NCI-H1092 treated with DMSO at 0.1 percent for 48 hours (cell line): ENCODE measurements around the gene KIAA1755.

ENCODE experiments used
- DNase-seq: peaks from one replicate; lab custom pipeline; 2025; lab: John Stamatoyannopoulos, UW

KIAA1755 gene

DNA sequence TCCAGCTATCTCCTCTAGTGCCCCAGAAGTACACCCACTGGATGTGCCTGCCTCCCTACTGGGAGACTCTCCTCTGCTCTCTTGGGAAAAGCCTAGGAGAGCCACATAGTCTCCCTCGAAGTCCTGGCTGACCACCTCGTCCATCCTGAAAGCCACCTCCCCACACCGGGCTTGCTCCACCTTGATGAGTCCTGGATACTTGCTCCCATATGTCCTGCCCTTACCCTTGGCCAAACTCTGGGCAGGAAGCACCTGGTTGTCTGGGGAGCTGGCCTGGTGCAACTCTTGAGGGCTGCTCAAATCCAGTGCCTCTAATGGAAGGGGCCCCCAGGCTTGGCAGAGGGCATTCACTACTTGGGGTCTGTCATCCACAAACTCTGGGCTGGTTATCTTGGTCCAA lies 19.3 kb downstream of the KIAA1755 start:
- DNase-seq, result no peak

DNA sequence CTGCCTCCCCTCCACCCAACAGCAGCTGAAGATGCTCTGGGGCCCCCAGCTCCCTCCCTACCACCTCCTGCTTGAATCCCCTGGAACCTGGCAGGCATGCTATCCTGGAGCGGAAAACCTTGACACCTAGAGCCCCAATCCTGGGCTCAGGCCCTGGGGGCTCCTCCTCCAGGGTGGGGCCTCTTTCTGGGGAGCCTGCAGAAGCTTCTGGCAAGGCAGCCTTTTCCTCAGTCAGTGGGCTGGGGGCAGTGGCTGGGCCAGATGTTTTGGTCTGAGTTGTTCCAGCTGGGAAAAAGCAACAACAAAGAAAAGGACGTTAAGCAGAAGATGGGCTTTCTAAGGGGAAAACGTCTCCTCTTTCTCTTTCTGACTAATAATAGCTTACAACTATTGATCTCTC lies 21.1 kb downstream of the KIAA1755 start:
- no peak for DNase-seq

DNA sequence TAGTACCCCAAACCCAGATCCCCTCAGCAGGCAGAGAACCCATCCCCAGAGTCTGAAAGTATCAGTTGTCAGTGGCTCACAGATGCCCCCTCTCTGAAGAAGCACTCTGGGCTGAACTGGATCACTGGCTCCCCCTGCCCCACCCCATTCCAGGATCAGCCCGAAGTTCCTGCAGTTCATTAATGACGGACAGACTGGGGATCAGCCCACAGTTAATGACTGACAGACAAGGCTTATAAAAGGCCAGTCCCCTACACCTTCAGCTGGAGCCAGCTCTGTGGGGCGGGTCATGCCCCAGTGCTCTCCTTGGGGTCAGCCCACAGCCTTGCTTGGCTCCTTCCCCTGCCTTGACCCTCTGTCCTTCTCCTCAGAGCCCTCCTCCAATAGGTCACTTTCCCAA lies 21.7 kb downstream of the KIAA1755 start:
- no peak for DNase-seq

DNA sequence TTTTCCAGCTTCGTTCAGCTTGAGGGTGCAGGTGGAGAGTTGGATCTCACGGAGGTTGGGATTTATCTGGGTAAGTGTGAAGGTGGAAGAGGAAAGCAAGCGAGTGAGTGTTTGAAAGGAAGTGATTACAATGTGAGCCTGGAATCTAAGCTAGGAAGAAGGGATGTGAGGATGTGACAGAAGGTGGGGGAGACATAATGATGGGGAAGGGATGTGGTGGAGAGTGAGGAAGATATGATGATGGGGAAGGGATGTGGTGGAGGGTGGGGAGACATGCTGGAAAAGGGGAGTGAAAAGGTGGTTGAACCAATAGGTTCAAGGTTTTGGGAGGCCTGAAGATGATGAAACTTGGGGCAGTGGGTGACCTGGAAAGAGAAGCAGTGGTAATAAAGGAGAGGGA lies 23.2 kb downstream of the KIAA1755 start:
- no peak for DNase-seq

DNA sequence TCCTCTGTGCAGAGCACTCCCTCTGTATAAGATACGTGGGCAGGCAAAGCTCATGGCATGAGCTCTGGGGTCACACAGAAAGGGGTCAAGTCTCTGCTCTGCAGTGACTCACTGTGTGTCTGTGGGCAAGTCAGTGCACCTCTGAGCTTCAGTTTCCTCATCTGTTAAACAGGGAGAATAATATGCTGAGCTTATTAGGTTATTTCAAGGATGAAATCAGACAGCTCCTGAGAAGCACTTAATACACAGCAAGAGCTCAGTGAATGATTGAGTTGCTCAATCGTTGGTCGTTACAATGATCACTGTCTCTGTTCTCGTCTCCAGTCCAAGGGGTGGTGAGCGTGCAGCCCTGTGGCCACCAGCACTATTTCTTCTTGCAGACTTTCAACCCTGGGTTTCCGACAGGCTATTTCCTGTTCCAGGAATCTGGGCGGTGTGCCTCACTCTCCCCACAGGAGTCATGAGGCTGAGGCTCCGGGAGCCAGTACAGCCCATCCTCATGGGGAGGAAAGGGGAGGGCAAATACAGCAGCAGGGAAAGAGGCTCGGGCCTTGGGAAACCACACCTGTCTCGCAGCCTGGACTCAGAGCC lies 28.9 kb downstream of the KIAA1755 start:
- DNase-seq, result no peak

DNA sequence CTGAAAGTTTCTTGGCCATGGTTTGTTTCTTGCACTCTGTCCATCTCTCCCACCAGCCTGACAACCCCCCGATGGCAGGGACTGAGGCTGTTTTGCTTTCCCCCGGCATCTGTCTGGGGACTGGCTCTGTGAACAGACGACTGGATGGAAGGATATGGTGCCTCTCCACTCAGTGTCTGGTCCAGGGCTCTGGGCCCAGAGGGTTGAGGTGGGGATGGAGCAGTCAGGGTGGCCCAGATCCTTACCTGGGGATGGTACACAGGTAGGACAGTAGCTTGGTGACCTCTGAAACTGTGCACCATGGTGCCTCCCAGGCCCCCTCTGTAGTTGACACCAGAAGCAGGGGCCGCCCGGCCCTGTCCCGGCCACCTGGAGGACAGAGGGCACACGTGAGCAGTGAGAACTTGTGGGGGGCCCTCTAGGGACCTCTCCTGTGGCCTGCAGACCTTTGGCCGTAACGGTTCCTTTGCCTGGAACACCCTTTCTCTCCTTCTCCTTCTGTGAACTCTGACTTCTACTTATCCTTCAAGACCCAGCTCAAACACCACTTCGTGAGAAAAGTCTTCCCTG lies 29.5 kb downstream of the KIAA1755 start:
- no peak for DNase-seq

DNA sequence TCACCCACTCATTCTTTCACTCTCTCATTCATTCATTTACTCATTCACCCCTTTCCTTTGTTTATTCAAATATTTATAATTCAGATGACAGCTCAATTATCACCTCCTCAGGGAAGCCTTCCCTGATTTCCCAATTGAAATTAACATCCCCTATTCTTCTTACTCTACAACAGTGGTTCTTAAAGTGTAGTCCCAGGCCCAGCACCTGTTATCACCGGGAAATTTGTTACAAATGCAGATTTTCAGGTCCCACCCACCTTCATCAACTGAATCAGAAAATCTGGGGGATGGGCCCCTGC lies 30.3 kb downstream of the KIAA1755 start:
- DNase-seq, result no peak

DNA sequence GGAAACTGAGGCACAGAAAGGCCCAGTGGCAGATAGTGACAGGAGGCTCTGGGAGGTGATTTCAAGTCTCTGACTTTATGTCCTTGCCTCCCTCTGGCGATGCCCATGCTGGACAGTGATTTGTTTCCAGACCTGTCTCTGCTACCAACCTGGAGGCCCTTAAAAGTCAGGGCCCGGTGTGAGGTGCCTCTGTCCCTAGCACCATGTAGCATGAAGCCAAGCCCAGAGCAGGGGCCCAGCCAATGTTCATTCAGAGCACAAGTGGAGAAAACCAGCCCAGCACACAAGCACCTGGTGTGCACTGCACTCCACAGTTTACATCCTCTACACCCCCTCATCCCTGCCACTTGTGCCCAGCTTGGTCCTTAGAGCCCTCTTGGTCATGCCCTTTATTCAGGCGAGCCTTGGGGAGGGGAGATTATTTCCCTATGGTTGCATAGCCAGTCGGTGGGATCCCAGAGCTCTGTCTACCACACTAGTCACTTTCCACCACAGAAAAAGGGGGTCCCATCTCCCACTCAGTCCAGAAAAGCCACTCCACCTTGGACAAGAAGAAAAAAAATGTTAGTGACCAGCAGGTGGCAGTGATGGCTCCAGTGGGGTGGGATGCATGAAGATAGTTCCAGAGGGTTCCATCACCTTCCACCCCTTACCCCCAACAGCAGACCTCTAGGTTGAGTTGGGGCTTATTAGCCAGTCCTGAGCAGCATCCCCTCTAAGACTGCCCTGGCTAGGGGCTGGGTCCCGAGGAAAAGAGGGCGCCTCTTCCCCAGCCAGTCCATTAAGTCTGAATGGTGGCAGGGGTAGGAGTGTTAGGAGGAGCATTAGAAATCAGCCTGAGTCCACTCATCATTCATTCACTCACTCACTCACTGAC lies 30.9 kb downstream of the KIAA1755 start:
- DNase-seq, result peak; percentile 3

DNA sequence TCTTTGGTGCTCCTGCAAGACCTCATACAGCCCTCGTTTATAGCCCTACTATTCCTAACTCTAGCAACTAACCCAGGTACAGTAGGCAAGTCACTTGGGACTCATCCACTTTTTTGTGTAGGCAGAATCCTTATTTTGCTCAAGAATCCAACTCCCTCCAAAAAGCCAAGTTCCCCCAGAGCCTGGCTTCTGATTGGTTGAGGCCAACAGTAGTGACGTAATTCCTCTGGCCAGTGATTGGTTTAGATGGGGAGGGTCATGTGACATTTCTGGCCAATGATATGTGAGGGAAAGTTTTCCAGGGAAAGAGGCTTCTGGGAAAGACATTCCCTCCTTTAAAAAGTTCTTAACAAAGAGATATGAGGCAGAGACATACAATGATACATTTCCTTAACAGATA lies 32.1 kb downstream of the KIAA1755 start:
- no peak for DNase-seq

DNA sequence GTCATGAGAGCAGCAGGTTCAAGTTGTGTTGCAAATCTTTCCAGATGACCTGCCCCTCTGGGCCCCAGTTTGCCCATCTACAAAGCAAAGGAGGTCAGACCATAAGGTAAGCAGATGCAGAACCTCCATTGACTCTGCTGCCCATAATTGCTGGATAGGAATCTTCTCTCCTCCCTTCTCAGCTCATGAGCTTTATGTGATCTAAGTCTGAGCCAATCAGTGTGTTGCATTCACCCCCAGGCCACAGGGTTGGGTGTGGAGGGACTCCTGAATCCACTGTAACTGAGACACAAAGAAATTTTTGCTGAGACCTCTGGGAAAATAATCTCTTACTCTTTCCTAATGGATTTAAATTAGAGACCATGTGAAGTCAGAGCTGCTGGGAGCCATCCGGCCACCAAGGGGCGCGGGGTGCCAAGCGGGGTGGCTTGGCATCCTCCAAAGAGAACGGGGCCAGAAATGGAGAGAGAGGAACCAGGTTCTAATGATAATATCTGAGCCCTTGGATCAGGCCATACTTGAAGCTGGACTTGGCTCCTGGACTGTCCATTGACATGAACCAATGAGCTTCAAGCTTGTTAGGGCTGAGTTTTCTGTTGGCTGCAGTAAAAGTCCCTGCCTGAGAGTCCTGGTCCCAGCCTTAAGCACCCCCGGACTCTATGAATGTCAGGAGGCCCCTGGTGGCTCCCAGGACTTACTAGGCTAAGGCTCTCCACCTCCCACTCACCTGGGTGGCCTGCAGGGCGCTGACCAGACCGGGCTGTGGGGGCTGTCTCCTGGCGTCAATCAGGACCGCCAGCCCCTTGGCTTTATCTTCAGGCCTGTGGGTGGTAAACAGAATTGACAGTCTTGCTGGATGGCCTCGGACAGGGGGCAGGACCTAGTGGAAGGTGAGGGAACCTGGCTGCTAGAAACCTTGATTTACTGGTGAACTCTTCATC lies 32.8 kb downstream of the KIAA1755 start:
- no peak for DNase-seq

DNA sequence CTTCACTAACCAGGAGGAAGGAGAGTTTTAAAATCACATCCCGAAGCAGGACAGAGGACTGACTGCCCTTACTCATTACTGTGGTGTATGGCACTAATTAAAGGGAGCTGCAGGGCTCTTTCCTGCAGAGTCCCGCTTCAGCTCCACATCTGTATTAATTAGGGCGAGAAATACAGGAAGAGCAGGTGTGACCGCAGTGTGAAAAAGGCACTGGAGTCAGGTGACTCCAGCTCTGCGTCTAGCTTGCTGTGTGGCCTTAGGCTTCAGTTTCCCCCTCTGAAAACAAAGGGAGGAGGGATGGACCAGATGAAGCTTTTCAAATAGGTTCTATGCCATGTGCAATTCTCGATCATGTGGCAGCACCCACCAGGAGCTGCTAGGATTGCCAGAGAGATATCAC lies 34.0 kb downstream of the KIAA1755 start:
- no peak for DNase-seq

DNA sequence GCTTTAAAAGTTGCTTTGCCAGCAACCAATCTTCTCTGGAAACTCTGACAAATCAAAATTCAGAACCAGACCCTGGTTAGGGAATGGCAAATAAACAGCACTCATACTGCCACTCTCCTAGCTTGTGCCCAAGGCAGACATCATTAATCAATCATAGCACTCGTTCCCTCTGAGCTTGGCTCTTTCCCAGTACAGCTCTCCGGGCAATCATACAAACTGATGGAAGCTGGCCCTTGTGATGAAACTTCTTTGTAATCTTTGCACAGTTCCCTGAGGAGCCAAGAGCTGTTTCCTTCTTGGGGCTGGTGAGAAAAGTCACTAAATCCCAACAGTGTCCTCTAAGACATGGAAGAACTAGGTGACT lies 34.7 kb downstream of the KIAA1755 start:
- no peak for DNase-seq

DNA sequence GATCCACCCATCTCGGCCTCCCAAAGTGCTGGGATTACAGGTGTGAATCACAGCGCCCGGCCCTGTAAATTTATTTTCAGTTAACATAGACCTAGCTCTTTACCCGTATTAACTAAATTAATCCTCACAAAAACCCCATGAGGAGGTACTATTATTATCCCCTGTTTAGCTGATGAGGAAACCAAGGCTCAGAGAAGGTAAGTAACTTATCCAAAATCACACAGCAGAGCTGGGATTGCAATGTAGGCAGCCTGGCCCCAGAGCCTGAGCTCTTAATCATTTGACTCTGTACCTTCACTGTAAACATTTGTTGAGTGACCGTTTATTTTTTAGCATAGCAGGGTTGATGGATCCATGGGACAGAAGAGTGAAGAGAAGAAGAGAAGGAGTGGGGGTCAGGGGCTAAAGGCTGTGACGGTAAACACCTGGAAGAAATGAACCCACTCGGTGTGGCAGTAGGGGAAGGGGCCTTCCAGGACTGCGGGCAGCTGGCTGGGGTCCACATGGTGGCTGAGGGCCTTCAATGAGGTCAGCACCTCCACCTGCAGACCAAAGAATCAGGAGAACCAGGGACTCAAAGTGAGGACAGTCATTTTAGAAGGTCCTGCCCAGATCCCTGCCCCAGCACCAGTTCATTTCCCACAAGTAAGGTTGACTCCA lies 35.2 kb downstream of the KIAA1755 start:
- no peak for DNase-seq

DNA sequence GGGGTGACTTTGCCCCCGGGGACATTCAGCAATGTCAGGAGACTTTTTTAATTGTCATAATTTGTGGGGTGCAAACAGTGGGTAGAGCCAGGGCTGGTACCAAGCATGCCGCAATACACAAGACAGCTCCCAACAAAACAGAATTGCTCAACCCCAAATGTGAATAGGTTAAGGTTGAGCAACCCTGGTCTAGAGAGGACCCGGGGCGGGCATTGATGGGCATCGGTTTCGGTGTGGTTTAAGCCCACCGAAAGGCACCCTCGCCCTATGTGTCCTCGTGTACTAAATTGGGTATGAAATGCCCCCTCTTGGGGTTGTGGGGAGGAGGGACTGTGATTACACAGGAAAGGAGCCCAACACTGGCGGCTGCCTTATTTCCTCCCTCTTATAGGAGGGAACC lies 36.0 kb downstream of the KIAA1755 start:
- DNase-seq, result no peak

DNA sequence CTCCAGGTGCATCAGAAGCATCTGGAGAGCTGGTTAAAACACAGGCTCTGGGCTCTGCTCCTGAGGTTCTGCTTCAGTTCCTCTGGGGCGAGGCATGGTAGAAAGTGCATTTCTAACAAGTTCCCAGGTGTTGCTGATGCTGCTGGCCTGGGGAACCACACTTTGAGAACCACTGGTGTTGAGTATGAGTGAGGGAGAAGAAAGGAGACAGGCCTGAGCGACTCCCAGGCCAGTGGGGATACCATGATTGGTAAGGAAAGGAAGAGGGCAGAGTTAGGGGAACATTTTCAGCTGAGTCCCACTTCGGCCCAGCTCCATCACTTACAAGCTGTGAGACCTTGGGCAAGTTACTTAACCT lies 36.8 kb downstream of the KIAA1755 start:
- no peak for DNase-seq

DNA sequence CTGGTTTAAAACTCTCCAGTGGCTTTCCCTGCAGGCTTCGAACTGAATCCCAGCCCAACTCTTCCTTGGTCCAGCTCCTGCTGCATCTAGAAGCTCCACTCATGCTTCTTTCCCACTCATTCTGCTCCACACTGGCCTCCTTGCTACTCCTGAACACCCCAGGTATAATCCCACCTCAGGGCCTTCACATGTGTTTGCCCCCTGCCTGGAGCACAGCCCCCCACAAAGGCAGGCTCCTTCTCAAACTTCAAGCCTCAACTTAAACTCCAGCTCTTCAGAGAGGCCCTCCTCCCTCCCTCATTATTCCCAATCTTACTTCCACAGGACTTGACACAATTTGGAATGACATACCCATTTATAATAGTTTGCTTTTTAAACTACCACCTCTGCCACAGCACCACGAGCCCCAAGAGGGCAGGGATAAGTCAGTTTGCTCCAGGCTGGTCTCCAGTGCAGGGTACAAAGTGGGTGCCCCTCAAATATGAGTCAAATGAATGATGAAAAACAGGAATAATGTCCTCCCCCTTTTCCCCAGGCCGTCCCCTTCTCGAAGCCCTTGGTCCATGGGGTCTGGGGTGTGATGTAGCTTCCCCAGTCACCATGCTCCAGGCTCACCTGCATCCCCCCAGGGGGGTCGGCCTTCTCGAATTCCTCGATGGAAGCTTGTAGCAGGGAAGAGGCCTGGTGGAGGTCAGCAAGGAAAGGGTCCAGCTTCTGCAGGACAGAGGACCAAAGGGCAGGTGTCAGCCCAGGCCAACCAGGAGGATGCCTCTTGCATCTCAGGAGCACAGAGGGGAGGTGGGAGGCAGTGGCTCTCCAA lies 37.4 kb downstream of the KIAA1755 start:
- no peak for DNase-seq

DNA sequence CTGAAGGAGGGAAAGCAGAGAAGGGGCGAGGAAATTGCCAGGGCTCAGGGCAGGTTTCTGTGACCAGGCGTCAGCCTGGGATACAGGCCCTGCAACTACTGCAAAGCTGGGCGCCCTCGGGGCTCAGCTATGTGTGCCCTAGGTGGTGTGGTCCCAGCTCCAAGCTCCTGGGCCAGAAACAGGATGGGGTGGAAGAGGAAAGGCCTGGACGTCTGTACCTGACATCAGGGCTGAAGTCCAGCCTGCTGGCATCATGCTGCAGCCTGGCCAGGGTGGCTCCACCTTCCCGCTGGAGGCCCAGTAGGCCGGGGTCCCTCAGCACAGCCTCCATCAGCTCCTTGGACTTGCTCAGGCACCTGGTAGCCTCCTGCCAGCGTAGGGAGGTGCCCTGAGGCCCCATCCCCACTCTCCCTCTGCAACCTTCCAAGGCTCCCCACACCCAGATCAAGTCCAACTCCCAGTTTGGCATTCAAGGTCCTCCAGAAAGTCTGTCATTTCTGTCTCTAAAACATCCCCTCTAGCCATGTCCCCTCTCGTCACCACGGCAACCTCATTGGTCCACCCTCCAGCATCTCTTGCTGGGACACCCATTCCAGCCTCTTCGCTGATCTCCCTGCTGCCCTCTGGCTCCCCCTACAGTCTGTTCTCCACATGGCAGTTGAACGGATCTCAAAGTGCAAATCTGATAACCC lies 38.2 kb downstream of the KIAA1755 start:
- peak; percentile 23 for DNase-seq

DNA sequence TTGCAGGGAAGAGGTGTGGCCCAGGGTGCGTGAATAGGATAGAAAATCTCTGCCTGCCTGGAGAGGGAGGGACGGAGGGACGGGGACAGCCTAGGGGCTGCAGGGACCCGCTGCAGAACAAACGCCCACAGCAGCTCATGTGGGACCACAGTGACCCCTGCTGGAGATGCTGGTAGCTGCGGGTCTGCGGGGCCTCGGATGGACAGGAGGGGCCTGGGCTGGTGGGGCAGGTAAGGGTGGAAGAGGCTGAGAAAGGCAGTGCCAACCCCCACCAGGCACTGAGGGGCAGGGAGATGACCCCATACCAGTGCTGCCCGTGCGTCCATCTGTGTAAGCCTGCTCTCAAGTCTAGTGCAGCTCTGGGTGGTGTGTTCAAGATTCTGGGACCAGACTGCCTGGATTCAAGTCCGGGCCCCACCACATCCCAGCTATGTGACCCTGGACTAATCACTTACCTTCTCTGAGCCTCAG lies 39.4 kb downstream of the KIAA1755 start:
- DNase-seq, result peak; percentile 61

DNA sequence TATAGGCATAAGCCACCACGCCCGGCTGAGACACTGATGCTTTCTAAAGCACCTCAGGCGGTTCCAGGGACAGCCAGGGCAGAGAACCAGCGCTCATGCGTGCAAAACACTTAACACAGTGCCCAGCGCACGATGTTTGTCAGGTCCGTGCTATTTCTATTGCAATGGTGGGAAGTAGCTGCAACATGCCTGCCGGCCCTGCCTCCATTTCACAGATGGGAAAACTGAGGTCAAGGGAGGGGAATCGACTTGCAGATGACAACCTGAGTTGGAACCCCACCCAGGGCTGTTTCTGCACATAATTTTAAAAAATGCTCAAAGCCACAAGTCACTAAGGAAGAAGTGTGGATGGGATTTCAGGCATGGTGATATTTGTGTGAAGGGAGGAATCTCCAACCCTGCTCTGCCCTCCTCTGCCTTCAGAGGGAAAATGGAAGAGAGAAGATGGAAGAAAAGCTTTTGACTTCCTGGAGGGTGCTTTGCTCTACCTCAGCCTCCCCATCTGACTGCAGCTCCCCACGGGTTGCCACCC lies 39.9 kb downstream of the KIAA1755 start:
- peak; percentile 61 for DNase-seq
